Fibroblast of pulmonary artery (primary cell): Measurements from ENCODE around the gene DDB1.

ENCODE experiments used
- DNase-seq: peaks from one replicate; pipeline ENCODE4 v3.0.0-alpha.2; 2010; ENCODE audit warnings: low read depth
- H3K4me3 ChIP-seq: replicated peaks from 2 replicates; pipeline ENCODE4 v1.5.1; 2011; ENCODE audit warnings: low read depth, mild to moderate bottlenecking, control low read depth, low read length, moderate library complexity
- TF ChIP-seq, protein P1 (sequence below): IDR thresholded peaks from 2 replicates; pipeline ENCODE4 v1.5.1; 2011; ENCODE audit warnings: mild to moderate bottlenecking, control low read depth, low read length, inconsistent platforms; ENCODE audit errors: missing control alignments

Gene DDB1

DNA sequence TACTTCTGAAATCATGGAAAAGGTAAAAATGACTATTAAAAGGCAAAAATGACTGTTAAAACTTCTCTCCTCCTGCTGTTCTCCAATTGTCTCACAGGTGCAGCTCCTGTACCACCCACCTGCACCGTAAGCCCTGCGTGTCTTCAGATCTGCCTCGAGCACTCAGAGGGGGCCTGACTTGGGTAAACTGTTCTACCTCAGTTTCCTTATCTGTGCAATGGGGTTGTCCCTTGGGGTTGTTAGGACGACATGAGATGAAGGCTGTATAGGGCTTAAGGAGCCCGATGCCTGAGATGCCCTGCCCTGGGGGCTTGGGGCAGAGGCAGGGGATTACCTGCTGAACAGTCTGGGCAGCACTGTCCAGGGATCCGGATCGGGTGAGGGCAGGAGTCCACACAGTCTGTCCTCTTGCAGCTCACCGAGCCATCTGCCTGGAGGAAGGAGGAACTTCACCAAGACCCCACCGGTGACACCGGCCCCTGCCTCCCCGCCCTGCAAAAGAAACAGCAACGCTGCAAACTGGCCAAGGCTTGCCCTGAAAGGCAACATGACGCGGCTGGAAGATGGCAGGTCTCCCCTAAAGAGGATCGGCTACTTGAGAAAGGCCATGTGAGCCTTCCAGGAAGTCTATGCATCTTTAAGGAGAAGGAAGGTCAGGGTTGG, 64.2 kb downstream of the DDB1 start:
- no peak for DNase-seq
- H3K4me3 ChIP-seq = no peak overlapping the region
- TF ChIP-seq, protein P1, sequence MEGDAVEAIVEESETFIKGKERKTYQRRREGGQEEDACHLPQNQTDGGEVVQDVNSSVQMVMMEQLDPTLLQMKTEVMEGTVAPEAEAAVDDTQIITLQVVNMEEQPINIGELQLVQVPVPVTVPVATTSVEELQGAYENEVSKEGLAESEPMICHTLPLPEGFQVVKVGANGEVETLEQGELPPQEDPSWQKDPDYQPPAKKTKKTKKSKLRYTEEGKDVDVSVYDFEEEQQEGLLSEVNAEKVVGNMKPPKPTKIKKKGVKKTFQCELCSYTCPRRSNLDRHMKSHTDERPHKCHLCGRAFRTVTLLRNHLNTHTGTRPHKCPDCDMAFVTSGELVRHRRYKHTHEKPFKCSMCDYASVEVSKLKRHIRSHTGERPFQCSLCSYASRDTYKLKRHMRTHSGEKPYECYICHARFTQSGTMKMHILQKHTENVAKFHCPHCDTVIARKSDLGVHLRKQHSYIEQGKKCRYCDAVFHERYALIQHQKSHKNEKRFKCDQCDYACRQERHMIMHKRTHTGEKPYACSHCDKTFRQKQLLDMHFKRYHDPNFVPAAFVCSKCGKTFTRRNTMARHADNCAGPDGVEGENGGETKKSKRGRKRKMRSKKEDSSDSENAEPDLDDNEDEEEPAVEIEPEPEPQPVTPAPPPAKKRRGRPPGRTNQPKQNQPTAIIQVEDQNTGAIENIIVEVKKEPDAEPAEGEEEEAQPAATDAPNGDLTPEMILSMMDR = no peak

DNA sequence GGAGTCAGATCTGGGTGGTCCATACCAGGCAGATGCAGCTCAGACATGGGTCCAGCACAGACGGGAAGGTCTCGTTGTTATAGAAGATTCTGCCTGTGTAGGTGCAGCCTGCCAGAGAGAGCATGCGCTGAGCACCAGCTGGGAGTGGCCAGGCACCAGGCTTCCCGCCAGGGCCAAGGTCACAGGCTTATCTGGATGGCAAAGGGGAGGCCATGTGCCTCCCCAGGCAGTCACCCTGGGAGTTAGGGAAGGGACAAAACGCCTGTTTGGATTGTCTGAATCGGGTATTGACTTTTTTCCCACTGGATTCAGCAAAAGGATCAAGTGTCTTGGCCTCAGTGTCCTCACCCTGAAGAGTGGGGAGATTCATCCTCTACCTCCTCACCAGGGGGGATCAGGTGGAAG, 65.5 kb downstream of the DDB1 start:
- DNase-seq = no peak
- H3K4me3 ChIP-seq = no peak overlapping the region
- TF ChIP-seq, protein P1 = no peak

DNA sequence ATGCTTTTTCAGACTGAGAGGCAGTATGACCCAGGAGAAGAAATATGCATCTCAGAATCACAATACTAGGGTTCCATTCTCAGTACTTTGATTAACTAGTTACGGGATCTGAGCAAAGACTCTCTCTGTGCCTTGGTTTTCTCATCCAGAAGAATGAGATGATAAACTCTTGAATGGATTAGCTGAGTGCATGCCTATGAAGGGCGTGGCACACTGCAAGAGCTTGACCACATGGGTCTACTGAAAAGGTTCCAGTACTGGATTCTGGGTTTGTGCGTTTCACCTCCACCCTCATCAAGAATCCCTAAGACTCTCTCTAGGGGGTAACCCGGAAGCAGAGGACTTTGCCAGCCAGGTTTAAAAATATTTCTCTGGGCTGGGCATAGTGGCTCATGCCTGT, 66.3 kb downstream of the DDB1 start:
- TF ChIP-seq, protein P1 = no peak
- no peak for DNase-seq
- H3K4me3 ChIP-seq = no peak overlapping the region

DNA sequence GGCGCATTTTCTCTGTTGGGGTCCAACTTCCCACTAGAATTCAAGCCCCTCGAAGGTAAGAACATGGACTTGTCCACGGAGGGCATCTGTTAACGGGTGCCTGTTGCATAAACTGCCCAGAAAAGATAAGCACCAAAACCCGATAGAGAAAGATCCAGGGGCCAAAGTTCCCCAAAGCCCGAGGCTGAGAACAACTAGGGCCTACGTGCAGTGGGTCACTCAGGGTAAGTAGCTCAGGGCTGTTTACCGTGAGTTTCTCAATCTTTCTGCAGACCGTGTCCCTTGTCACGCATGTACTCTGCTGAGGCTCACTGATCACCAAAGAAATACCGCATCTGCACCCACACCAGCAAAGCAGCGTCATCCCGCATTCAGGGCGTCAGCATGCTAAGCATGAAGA, 67.5 kb downstream of the DDB1 start:
- no peak for DNase-seq
- H3K4me3 ChIP-seq = no peak overlapping the region
- TF ChIP-seq, protein P1 = no peak

DNA sequence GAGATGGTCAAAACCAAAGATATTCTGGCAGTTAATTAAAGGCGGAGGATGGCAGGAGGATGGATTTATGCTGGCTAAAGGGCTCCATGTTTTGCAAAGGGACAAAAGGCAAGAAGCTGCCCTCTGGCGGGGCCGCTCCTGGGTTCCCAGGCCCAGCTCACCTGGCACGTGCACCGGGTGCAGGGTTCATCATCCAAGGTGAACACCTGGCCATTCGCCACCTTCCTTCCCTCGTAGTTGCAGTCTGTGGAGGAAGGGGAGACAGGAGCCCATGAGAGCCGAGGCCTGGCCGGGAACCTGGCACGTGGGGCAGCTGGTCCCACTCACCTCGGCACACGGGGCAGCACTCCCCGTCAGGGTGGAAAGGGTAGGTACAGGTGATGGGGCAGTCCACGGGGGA, 68.1 kb downstream of the DDB1 start:
- no peak overlapping the region for H3K4me3 ChIP-seq
- TF ChIP-seq, protein P1 = no peak
- no peak for DNase-seq

DNA sequence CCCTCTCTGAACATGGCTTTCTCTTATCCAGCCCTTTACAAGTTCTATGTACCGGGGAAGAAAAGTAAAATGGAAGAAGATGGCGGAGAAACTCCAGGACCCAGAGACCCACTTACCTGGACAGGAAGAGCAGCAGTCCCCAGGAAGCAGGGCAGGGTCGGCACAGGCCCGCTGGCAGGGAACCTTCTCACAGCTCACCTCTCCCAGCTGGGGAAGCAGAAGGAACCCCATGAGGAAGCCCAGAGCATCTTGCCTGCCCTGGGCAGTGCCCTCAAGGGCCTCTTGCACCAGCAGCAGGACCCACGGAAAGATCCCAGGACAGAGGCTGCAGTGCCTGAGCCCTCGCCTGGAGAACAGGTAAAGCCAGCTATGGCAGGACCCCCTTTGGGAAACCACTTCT, 68.5 kb downstream of the DDB1 start:
- no peak overlapping the region for H3K4me3 ChIP-seq
- DNase-seq = no peak
- TF ChIP-seq, protein P1 = no peak

DNA sequence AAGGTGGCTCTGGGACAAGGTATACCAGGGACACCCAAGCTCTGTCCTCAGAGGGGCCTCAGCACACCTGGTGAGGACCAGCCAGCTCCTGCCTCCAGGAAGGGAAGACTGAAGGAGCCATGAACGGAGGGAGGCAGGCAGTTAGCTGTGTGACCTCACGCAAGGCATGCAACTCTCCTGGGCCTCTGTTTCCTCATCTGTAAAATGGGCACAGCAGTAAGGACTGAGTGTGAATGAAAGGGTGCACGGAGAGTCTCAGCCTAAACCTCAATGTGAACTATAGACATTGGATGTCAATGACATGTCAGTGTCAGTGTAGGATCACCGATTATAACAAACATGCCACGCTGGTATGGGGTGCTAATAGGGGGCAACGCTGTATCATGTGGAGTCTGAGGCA, 73.5 kb downstream of the DDB1 start:
- TF ChIP-seq, protein P1 = no peak
- DNase-seq = no peak
- H3K4me3 ChIP-seq = no peak overlapping the region
